NOMO-1 (cell line): Measurements from ENCODE around the gene LRFN3.
"Not testable (repeated sequence)": the region's sequence is repeated elsewhere in the genome, so short reads cannot be mapped to it uniquely, and the experiment has no call there.

Source experiments
- DNase-seq, 2 experiments: peaks; one replicate each; lab custom pipeline; 2025; ENCODE audit not compliant: unreplicated experiment in 2 of 2; lab: John Stamatoyannopoulos, UW

LRFN3 gene

GRCh38 chr19:35904311-35905068 lies 31.7 kb upstream of the LRFN3 start:
- peak; percentile 29 to 47 for DNase-seq

- DNase-seq: no peak
Measured at GRCh38 chr19:35905178-35905727, 30.9 kb upstream of the LRFN3 start.

GRCh38 chr19:35907377-35907745 lies 28.8 kb upstream of the LRFN3 start:
- DNase-seq: no peak

GRCh38 chr19:35908010-35908441 lies 28.1 kb upstream of the LRFN3 start, which contains the start of gene TYROBP:
TSS of gene TYROBP (minus strand) at chr19:35908295. CDS start at chr19:35908228, 67 bp downstream.
- DNase-seq: peak; percentile 32 to 56

- peak; percentile 96 to 99 for DNase-seq
Measured at GRCh38 chr19:35908973-35909683, 27.0 kb upstream of the LRFN3 start.

GRCh38 chr19:35909684-35910035 lies 26.5 kb upstream of the LRFN3 start:
- no peak for DNase-seq

- not testable (repeated sequence) for DNase-seq
Measured at GRCh38 chr19:35910355-35910754, 25.8 kb upstream of the LRFN3 start.

GRCh38 chr19:35911173-35911572 lies 25.0 kb upstream of the LRFN3 start:
- DNase-seq: no peak

GRCh38 chr19:35911790-35912189 lies 24.4 kb upstream of the LRFN3 start:
- no peak for DNase-seq

- peak in 1 of 2 experiments; percentile 27 for DNase-seq
Measured at GRCh38 chr19:35913589-35913988, 22.6 kb upstream of the LRFN3 start.

GRCh38 chr19:35915443-35915842 lies 20.7 kb upstream of the LRFN3 start:
- no peak for DNase-seq

GRCh38 chr19:35919306-35919705 lies 16.9 kb upstream of the LRFN3 start:
- DNase-seq: no peak

- DNase-seq: no peak
Measured at GRCh38 chr19:35921012-35921411, 15.2 kb upstream of the LRFN3 start.

GRCh38 chr19:35925501-35925900 lies 10.7 kb upstream of the LRFN3 start:
- no peak for DNase-seq

- no peak for DNase-seq
Measured at GRCh38 chr19:35928507-35928906, 7.7 kb upstream of the LRFN3 start.

GRCh38 chr19:35929876-35930275 lies 6.3 kb upstream of the LRFN3 start:
- DNase-seq: peak; percentile 22 to 52

- DNase-seq: peak; percentile 99
Measured at GRCh38 chr19:35931161-35931873, 4.9 kb upstream of the LRFN3 start.

GRCh38 chr19:35931874-35932202 lies 4.3 kb upstream of the LRFN3 start:
- DNase-seq: no peak

- DNase-seq: no peak
Measured at GRCh38 chr19:35932291-35932936, 3.8 kb upstream of the LRFN3 start.

GRCh38 chr19:35936738-35937268 lies 629 bp downstream of the LRFN3 start:
- DNase-seq: no peak
